Hippocampal formation (tissue), 2 donors: ENCODE results near the gene CDH20.

Experiments used
- DNase-seq, 2 donors: peaks; one replicate each; lab custom pipeline; 2025; lab: John Stamatoyannopoulos, UW

CDH20 gene

DNA sequence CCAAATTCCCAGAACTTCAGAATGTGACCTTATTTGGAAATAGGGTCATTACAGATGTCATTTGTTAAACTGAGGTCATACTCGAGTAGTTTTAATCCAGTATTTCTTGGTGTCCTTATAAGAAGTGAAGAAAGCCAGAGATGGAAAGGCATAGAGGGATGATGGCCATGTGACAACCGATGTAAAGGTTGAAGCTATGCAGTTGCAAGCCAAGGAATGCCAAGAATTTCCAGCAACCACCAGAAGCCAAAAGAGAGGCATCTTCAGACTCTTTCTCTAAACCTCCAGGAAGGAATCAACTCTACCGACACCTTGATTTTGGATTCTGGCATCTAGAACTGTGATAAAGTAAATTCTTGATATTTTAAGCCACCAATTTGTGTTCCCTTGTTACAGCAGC is 242.2 kb downstream of the CDH20 start:
- DNase-seq: no peak

DNA sequence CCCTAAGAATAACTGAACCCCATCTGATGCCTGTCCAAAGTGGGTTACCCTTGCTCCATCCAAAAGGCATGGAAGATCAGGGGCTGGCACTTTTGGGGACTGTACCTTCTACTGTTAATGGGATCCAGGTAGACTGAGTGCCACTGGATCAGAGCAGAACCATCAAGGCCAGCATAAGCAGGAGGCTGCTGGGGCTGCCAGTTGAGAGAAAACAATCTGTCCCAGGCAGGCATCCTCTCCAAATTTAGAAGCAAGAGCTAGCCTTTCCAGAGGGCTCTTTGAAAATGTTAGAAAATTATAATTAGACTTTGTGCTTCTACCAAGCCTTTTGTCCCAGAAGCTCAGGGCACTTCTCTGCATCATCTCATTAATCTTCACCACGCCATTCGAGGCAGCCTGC is 245.6 kb downstream of the CDH20 start:
- DNase-seq: no peak

DNA sequence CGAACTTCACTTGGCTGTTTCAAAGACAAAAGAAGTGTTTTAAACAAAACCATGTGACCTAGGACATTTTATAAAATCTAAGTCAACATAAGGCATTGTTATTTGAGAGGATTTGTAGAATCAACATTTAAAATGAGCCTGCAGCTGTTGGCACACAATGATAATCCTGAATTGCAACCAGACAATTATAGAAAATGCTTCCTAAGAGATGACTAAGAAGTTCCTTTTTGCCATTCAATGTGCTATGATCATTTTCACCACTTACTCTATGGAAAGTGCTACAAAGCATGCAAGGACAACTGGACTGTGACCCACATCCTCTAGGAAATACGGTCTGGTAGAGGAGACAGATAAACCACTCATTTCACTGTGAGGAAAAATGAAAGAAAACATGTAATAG is 246.4 kb downstream of the CDH20 start:
- DNase-seq: no peak

GRCh38 chr18:61580046-61580445 is 246.8 kb downstream of the CDH20 start:
- no peak for DNase-seq

DNA sequence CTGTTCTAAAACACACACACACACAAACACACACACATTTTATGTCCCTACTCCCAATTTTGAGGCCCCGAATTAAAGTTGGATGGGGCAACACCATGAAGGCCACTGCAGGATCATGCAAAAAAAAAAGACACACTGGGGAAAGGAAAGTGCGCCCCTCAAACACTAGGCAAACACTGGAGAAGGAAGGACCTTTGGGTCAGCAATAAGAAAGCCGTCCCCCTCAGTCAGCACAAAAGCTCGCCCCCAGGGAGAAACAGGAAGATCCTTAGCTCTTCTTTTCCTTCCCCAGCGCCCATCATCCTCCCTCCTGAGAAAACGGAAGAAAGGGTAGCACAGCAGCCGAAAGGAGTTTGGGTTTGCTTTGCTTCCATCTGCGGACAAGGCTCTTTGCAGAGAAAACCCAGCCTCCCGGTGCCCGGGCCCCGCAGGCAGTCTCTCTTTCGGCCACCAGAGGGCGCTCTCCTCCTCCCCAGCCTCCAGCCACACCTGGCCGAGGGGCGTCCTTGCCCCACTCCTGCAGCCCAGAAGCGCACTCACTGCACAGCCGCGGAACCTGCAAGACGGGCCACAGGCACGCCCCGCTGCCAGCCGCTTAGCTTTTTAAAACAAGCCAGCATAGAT is 248.5 kb downstream of the CDH20 start:
- DNase-seq: peak; percentile 22 to 56

GRCh38 chr18:61582202-61582710 is 249.0 kb downstream of the CDH20 start:
- no peak for DNase-seq

DNA sequence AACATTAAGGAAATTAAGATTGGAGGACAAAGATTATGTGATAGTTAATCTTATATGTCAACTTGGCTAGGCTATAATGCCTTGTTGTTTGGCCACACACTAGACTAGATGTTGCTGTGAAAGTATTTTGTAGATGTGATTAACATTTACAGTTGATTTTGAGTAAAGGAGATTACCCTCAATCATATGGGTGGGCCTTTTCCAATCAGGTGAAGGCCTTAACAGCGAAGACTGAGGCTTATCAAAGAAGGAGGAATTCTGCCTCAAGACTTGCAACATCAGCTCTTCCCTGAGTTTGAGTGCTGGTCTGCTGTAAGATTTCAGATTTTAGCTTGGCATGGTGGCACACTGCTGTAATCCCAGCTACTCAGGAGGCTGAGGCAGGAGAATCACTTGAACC is 250.3 kb downstream of the CDH20 start:
- no peak for DNase-seq

- DNase-seq: no peak
These were observed 254.6 kb downstream of the CDH20 start for GRCh38 chr18:61587865-61588264.

DNA sequence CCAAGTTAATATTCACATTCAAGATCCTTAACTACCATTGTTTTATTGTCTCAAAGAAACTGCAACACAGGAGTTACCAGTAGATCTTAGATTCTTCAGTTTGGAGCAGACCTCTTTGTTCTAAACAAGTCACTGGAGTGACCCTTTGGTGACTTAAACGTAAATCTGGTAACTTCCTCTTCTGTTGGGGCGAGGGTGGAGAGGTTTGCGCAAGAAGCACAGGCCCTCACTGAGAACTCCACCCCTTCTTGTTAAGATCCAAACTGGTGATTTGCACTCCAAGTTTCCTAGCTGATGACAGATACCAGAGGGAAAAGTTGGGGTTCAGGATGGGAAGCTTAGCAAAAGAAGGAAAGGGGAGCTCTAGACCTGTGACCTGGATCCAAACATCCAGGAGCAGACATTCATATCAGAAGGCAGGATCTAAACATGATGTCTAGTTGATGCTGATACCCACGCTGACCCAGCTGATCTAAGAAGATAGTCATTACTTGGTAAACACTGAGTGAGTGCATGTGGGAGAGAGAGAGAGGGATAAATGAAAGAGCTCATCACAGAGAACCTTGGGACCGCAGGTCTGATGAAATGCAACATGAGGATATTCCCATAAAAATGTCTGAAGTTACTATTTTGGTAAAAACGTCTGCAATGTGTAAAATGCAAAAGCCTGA is 256.0 kb downstream of the CDH20 start:
- no peak for DNase-seq

DNA sequence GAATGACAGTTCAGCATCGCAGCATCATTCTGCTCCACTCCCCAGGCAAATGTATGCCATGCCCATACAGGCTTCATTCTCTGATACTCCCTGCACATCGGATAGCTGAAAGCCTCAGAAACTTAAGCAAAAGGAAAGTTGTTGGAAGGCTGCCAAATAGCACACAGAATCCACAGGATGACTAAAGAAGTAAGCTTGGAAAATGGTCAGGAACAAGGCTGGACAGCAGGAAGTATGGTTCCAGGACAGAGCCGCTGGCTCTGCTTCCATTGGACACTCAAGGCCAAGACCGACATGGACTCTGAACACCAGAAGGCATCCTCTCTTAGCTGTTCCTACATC is 256.5 kb downstream of the CDH20 start:
- DNase-seq: no peak

- no peak for DNase-seq
These were observed 258.0 kb downstream of the CDH20 start for GRCh38 chr18:61591253-61591652.

- DNase-seq: no peak
These were observed 262.5 kb downstream of the CDH20 start for GRCh38 chr18:61595615-61596251.

DNA sequence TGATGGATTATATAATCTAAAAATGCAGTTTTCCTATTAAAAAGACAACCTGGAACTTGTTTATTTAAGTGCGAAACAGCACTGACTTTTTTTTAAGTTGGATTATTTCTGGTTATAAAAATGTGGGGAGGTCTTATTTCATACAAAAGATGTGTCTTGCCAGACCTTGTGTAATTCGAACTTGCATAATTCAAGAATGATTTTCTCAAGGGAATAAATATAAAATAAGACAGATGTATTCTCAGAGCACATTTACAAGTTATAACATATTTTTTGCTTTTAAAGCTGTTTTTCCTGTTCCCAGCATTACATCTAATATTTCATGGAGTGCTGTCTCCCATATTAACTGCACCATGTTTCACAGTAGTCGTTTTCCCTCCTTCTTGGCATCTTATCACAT is 263.1 kb downstream of the CDH20 start:
- no peak for DNase-seq

DNA sequence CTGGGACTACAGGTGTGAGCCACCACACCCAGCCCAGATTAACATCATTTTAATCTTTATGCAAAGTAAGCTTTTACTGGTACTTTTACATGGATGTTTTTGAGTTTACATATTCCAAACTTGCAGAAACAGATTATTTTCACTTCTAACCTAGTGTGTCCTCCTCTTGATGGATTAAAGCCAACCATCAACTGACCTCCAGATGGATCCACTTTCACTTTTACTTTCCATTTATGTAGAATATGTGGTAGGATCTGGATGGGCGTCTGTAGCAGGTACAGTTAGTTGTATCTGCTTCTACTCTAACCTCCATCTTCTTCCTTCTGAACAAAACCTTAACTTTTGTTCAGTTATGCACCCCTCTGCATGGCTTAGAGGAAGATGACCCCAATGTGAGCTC is 264.1 kb downstream of the CDH20 start:
- no peak for DNase-seq

DNA sequence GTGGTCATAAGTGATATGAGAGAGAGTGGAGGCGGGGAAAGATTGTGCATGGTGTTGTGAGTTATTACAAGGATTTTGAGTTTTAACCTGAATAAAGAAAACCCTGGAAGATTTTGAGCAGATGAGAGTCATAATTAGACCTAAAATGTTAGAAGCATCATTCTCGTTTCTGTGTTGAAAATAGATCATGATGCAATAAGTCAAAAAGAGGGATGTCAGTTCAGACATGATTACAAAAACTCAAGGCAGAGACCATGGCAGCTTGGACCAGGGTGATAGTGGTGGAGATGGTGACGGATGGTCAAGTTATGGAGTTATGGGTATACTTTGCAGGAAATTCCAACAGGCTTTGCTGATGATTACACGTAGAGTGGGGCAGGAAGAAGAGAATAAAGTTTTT is 267.2 kb downstream of the CDH20 start:
- no peak for DNase-seq

DNA sequence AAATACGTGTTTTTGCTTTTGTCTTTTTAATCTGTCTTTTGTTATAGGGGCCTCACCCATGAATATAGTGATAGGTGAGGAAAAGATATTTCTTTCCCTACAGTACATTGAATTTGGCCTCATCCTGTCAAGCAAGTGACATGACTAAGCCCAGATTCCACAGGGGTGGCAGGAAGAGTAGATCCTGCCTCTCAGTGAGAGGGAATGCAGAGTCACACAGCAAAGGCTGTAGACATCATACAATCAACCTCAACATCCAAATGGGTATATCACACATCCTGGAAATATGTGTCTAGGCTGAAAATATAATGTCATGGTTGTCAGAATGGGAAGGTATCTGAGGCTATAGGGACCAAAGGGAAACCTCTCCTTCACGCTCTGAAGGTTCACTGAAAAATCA is 269.6 kb downstream of the CDH20 start:
- no peak for DNase-seq
